Measurements from ENCODE around the gene PSKH1.

PSKH1 gene

GRCh38 chr16:67946966-67947558, 54.0 kb downstream of the PSKH1 start:
- H3K4me3 ChIP-seq (ENCODE audit: low read depth, low read length) = no peak overlapping the region
- no peak for DNase-seq
- H3K27me3 ChIP-seq (replicated peaks) = no peaks in the 10 kb centered on the region
- TF ChIP-seq CTCF (IDR thresholded peaks at IDR 0.05; ENCODE audit: low read depth, low read length, missing control alignments) = no peak
- H3K36me3 ChIP-seq (replicated peaks) = peaks cover 93% of the 10 kb centered on the region
- H3K27ac ChIP-seq = no peak overlapping the region
- in situ Hi-C loops (cut with HindIII; ENCODE audit: low pct_ligation_motif_present, low sequenced_read_pairs) = no loop called here

- DNase-seq = no peak
- no peak overlapping the region for H3K27ac ChIP-seq
- no peak for TF ChIP-seq CTCF (IDR thresholded peaks at IDR 0.05; ENCODE audit: low read depth, low read length, missing control alignments)
- peaks cover 93% of the 10 kb centered on the region for H3K36me3 ChIP-seq (replicated peaks)
- in situ Hi-C loops (cut with HindIII; ENCODE audit: low pct_ligation_motif_present, low sequenced_read_pairs) = no loop called here
- H3K27me3 ChIP-seq (replicated peaks) = no peaks in the 10 kb centered on the region
- no peak overlapping the region for H3K4me3 ChIP-seq (ENCODE audit: low read depth, low read length)
These were observed 55.0 kb downstream of the PSKH1 start for GRCh38 chr16:67948015-67948414.

- no peak for DNase-seq
These were observed 56.6 kb downstream of the PSKH1 start for GRCh38 chr16:67949645-67950044.

GRCh38 chr16:67950335-67950843, 57.3 kb downstream of the PSKH1 start:
- no peak for DNase-seq
- no peak overlapping the region for H3K27ac ChIP-seq
- no peak overlapping the region for H3K4me3 ChIP-seq (ENCODE audit: low read depth, low read length)
- no peaks in the 10 kb centered on the region for H3K27me3 ChIP-seq (replicated peaks)
- TF ChIP-seq CTCF (IDR thresholded peaks at IDR 0.05; ENCODE audit: low read depth, low read length, missing control alignments) = no peak
- in situ Hi-C loops (cut with HindIII; ENCODE audit: low pct_ligation_motif_present, low sequenced_read_pairs) = no loop called here
- peaks cover 94% of the 10 kb centered on the region for H3K36me3 ChIP-seq (replicated peaks)

More at GRCh38 chr16:67949645-67950044, 56.6 kb downstream of the PSKH1 start:
- Histone ChIP-seq H3K4me3 (ENCODE audit: low read depth, low read length) (no peak overlapping the region), H3K27me3 (replicated peaks) (no peaks in the 10 kb centered on the region), H3K27ac (no peak overlapping the region), H3K36me3 (replicated peaks) (peaks cover 94% of the 10 kb centered on the region)
- in situ Hi-C loops (cut with HindIII; ENCODE audit: low pct_ligation_motif_present, low sequenced_read_pairs) = no loop called here
- TF ChIP-seq CTCF (IDR thresholded peaks at IDR 0.05; ENCODE audit: low read depth, low read length, missing control alignments) = no peak

- H3K36me3 ChIP-seq (replicated peaks) = peaks cover 94% of the 10 kb centered on the region
- no peak overlapping the region for H3K27ac ChIP-seq
- no peak for DNase-seq
- in situ Hi-C loops (cut with HindIII; ENCODE audit: low pct_ligation_motif_present, low sequenced_read_pairs) = no loop called here
- no peak for TF ChIP-seq CTCF (IDR thresholded peaks at IDR 0.05; ENCODE audit: low read depth, low read length, missing control alignments)
- no peak overlapping the region for H3K4me3 ChIP-seq (ENCODE audit: low read depth, low read length)
- H3K27me3 ChIP-seq (replicated peaks) = no peaks in the 10 kb centered on the region
These were observed 58.4 kb downstream of the PSKH1 start for GRCh38 chr16:67951485-67951884.

All from brain microvascular endothelial cell (primary cell).